NCI-H1436 treated with DMSO at 0.1 percent for 48 hours (cell line): ENCODE data around the gene INPP5A.
"Not testable (repeated sequence)": the region's sequence is repeated elsewhere in the genome, so short reads cannot be mapped to it uniquely, and the experiment has no call there.

Source experiments
- DNase-seq: peaks from one replicate; lab custom pipeline; 2025; lab: John Stamatoyannopoulos, UW

Gene INPP5A

GRCh38 chr10:132583456-132583855 is 45.9 kb downstream of the INPP5A start:
- DNase-seq = no peak

DNA sequence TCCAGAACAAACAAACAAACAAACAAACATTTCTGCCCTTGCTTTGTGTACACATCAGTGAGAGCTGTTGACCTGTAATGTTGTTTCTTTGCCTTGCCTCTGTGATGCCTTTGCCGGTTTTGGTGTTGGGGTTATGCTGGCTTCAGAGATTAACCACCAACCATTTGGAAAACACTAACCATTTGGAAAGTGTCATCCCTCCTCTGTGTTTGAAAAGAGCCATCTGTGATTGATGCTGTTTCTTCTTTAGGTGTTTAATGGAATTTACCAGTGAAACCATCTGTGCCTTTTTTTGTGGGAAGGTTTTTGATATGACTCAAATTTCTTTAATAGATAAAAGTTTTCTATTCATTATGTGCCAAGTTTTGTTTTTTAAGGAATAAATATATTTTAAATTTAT is 46.5 kb downstream of the INPP5A start:
- DNase-seq = no peak

GRCh38 chr10:132585732-132586722 is 48.4 kb downstream of the INPP5A start:
- no peak for DNase-seq

GRCh38 chr10:132586739-132587138 is 49.2 kb downstream of the INPP5A start:
- DNase-seq = no peak

DNA sequence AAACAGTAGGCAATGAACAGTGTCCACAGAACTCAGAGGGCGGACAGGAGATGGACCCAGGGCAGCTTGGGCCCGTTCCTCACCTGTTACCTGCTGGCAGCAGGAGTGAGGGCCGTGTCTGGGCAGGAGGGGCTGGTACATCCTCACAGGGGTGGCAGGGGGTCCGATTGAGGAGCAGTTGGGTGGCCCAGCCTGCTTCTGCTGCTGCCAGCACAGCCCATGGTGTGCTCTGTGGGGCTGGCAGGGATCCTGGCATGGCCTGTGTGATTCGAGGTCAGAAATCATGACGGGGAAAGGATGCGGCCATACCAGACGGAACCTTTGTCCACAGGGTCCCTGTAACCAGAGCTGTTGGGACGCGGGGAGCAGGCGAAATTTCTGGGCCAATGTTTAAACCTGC is 49.6 kb downstream of the INPP5A start:
- DNase-seq = no peak

DNA sequence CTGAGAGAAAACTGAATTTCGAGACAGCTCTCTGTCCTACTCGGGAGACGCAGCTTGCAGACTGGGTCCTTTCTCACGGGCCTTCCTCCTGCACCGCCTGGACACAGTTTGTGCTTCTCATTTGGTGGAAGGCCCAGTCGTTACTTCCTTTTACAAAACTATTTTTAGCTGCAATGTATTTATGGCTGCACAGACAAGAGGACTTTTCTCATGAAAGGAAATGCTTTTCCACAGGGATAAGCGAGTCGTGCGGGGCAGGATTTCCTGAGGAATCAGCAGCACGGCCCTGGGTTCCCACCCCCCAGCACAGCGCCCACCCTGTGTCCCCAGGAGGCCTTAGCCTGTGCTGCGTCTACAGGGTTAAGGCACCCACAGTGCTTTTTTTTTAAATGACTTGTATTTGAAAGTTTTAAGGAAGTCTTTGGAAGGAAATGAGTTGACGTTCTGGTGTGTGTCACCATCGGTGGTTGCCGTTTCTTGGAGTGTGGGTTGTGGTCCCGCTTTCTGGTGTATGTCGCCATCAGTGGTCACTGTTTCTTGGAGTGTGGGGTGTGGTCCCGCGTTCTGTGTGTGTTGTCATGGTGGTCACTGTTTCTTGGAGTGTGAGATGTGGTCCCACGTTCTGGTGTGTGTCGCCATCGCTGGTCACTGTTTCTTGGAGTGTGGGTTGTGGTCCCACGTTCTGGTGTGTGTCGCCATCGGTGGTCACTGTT is 50.9 kb downstream of the INPP5A start:
- DNase-seq = no peak

GRCh38 chr10:132589015-132589414 is 51.4 kb downstream of the INPP5A start:
- DNase-seq = no peak

DNA sequence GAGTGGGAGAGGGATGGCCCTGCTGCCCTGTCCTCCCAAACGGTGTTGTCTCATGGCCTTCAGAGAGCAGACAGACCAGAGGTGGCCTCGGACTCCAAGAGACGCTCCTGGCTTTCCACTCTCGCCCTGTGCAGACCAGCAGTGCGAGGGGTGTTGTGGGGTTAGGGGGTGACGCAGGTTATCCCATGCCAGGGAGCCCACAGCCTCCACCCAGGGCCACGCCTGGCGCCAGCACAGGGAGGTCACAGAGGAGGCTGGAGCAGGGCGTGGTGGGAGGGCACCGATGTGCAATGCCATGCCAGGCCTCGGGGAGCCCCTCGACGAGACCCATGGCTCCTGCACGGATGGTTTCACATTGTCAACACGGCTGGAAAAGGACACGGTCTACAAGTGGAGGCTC is 52.1 kb downstream of the INPP5A start:
- DNase-seq = no peak

DNA sequence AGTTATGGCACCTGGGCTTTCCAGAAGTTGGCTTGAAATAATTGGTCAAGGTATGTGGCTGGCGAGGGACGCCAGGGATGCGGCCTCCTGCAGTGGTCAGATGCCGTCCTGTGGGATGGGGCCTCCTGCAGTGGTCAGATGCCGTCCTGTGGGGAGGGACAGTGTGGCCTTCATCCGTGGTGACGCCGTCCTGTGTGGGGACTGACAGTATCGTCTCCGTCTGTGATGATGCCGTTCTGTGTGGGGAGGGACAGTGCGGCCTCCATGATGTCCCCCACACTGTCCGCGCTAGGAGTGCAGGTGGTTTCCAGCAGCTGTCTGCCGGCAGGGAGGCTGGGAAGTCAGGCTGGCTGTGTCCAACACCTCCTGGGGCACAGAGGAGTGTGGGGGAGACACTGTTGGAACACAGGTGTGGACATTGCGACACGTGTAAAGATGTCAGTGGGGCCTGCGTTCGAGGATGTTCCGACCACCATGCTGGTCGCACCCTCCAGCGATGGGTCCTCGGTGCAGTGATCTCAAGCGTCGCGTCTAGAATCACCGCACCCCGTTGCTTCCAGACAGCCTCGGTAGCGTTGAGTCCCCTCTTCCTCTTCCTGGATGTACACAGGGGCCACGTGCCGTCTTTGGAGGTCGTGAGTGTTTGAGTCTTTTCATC is 52.6 kb downstream of the INPP5A start:
- DNase-seq = no peak

DNA sequence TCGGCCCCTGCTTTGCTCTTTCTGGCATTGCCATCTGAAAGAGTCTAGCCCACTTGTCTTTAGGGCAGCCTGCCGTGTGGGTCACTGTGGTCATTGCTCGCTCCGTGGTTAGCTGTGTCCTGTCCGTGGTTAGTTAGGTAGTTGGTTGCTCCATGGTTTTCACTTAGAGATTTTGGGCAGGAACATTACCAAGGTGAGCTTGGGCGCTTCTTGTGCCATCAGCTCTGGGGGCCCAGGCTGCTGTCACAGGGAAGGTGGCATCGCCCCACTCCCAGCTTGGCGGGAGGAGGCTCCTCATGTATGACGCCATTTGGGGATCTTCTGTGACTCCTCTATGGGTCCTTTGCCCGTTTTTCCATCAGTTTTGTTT is 53.1 kb downstream of the INPP5A start:
- DNase-seq = no peak

DNA sequence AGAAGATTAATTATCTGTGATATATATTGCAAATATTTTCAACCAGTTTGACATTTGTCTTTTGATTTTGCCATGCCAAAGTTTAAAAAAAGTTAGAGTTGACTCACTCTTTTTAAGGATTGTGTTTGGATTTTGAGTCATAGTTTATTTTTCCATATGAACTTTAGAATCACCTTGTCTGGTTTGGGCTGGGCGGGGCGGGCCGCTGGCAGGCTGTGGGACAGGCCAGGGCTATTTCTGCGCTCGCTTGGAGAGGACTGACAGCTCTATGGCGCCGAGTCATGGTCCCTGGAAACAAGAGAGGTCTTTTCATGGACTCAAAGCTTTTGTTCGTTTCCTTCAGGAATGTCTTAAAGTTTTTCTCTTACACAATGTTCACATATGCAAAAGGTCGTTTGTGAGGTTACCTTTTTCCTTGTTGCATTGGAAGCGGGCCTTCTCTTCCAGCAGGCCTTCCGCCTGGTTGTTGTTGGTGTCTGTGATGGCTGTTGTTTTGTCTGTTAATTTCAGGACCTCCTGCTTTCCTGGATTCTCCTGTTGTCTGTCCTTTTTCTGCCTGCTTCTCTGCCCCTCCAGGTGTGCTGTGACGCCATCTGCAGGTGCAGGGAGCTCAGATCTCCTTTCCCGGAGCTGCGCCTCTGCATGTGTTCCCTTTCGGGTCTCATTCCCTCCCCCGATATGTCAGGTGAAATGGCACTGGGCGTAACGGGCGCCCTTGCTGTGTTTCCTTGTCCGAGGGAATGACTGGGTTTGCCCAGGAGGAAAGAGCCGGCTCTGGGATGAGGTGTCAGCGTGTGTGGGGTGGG is 53.8 kb downstream of the INPP5A start:
- no peak for DNase-seq

DNA sequence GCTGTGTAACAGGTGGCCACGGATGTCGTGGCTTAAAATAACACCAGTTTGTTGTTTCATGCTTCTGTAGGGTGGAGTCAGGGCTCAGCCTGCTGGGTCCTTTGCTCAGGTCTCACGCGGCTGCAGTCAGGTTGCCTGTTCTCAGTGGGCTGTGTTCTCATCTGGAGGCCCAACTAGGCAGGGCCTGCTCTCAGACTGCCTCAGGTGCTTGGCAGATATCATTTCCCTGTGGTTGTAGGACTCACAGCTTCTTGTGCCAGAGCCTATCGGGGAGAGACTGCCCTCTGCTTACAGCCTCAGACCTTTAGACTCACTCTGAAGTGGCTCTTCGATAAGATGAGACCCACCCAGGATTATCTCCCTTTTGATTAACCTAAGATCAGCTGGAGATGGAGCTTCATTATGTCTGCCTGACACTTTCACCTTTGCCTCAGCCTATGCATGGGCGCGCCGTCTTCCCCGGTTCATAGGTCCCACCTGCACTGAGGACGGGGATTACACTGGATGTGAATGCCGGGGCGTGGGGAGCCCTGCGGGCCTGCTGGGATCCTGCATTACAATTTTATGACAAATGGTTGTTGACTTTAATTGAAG is 55.3 kb downstream of the INPP5A start:
- DNase-seq = no peak

GRCh38 chr10:132593389-132593788 is 55.8 kb downstream of the INPP5A start:
- no peak for DNase-seq

DNA sequence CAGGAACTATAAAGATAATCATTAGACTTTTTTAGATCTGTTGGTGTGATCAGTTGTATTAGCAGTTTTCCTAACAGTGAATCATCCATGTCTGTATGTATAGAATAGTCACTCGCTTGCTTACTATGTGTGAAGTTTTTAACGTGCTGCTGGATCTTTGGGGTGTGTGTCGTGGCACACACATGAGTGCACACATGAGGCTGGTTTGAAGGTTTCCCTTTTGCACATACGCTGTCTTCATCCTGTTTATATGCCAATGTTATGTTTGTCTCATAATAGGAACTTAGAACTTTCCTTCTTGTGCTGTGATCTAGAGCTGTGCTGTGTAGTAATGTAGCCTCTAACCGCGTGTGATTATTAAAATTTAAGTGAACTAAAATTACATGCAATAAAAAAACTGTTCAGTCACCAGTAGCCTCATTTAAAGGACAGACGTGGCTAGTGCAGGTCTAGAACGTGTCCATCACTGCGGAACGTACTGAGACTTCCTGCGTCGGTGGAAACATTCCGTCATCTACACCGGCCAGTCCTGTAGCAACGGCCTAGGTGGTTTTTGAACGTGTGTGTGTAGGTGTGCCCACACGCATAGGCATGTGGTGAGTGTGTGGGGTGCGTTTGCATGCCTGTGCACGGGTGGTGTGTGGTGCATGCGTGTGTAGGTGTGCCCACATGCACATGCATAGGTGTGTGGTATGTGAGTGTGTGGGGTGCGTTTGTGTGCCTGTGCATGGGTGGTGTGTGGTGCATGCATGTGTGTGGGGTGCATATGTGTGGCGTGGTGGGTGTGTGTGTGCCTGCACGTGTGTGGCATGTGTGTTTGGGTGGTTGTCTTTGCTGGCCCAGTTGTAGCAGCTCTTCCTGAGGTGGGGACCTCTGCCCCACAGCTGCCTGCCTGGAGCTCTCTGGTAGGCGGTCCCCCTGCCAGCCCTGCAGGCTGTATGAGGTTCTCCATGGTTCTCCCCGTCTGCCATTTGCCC is 56.6 kb downstream of the INPP5A start:
- no peak for DNase-seq

DNA sequence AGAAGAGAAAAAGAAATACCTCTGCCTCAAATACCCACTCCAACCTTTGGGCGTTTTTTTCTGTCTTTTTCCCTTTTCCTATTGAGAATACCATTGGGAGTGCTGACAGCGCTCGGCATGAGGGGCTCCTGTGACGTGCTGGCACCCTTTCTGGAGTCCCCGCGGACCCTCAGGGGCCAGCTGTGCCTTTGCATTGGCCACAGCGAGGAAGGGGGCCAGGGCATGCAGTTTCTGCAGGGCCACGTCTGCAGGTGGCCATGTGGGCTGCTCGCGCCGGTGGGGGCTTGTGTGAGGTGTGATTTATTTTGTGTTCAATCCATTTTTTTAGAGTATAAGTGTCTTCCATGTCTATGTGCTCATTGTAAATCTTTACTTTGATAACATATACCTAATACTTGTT is 57.4 kb downstream of the INPP5A start:
- no peak for DNase-seq

GRCh38 chr10:132595854-132596253 is 58.3 kb downstream of the INPP5A start:
- DNase-seq = no peak

DNA sequence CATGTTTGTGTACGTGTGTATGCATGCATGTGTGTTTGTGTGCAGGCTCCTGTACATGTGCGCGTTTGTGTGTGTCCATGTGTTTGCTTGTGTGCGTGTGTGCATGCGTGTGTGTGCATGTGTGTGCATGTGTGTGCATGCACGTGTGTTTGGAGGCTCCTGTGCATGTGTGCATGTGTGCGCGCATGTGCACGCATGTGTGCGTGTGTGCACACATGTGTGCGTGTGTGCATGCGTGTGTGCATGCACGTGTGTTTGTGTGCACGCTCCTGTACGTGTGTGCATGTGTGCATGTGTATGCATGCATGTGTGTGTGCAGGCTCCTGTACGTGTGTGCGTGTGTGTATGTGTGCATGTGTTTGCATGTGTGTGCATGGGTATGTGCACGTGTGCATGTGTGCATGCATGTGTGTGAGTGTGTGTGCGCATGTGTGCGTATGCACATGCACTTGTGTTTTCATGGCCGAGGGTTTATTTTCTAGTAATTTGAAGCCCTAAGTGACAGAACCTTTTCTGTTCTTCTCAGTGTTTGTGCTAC is 59.2 kb downstream of the INPP5A start:
- DNase-seq = no peak

DNA sequence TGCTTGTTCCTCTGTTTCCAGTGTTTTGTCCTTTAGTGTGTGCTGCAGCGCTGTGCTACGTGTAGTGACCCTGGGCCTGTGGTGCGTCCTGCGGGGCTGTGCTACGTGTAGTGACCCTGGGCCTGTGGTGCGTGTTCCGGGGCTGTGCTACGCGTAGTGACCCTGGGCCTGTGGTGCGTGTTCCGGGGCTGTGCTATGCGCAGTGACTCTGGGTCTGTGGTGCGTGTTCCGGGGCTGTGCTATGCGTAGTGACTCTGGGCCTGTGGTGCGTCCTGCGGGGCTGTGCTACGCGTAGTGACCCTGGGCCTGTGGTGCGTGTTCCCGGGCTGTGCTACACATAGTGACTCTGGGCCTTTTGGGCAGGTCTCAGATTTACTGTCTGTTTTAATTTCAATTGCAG is 60.1 kb downstream of the INPP5A start:
- DNase-seq = no peak

DNA sequence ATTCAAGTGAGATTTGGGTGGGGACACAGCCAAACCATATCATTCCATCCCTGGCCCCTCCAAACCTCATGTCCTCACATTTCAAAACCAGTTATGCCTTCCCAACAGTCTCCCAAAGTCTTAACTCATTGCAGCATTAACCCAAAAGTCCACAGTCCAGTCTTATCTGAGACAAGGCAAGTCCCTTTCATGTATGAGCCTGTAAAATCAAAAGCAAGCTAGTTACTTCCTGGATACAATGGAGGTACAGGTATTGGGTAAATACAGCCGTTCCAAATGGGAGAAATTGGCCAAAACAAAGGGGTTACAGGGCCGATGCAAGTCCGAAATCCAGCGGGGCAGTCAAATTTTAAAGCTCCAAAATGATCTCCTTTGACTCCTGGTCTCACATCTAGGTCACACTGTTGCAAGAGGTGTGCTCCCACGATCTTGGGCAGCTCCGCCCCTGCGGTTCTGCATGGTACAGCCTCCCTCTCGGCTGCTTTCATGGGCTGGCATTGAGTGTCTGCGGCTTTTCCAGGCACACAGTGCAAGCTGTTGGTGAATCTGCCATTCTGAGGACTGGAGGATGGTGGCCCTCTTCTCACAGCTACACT is 61.5 kb downstream of the INPP5A start:
- not testable (repeated sequence) for DNase-seq

GRCh38 chr10:132599732-132600131 is 62.1 kb downstream of the INPP5A start:
- DNase-seq = no peak
